ENCODE data around the gene USF3. TPM values are rescaled to one million over a fixed set of nuclear protein-coding genes. Genes with fewer than 3 reads are reported as not detected.

USF3 gene
- total and polyA plus RNA-seq, 5 donors from 2014 or later = 3.1 to 32.8 (median 3.6) TPM

DNA sequence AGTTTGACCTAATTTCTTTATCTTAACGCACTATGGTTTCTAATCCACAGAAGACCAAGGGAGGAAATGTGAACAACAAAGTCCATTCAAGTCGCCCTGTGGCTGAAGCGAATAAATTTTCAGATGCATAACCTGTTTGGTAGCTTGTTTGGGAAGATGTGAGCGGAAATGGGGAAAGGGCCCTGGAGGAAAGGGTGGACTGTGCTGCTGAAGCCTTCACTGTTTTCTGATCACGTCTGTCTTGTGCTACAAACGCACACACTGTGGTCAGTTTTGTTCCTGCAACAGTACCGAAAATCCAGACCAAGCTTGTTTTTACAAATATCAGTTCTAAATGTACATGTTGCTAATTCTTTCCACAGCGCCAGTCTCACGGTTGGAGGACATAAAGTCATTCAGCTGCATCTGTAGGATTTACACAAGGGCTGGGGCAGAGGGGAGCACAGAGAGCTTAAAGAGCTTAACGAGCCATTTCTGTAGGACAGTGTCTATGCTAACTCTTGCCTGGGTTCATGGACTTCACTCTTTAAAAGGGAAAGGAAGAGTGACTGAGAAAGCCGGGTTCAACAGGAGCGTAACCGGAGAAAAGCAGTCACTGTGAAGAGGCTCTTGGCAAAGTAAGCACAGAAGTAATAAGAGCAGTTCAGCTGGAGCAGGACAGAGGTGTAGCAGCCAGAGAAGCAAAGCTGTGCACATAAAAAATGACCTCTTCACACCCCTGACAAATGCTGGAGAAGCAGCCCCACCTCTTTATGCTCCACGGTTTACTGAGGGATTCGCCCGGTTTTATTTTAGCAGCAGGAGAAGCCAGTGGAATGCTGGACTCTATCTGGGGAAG, 66.6 kb downstream of the USF3 start:
- Mint-ChIP-seq H3K4me1 (peaks cover 0 to 20% (median 6%) of the 10 kb centered on the region in 4 donors), H3K36me3 (peaks cover 44% of the 10 kb centered on the region), H3K9me3 (peaks cover 0 to 1% (median 0%) of the 10 kb centered on the region in 7 donors), H3K27ac (no peak overlapping the region), H3K4me3 (no peak overlapping the region), H3K27me3 (no peaks in the 10 kb centered on the region)
- DNase-seq = no peak
- peaks cover 49% of the 10 kb centered on the region for H3K36me3 ChIP-seq (ENCODE audit: control insufficient read depth, insufficient read depth, low read length)
- H3K4me3 ChIP-seq (ENCODE audit: low read depth, low read length) = no peak overlapping the region
- H3K27ac ChIP-seq (ENCODE audit: insufficient read depth, low read length, poor library complexity, severe bottlenecking) = no peak overlapping the region
- no peaks in the 10 kb centered on the region for H3K27me3 ChIP-seq (ENCODE audit: control insufficient read depth, insufficient read depth, low read length)
- H3K4me1 ChIP-seq (ENCODE audit: control insufficient read depth, insufficient read depth, low read length, poor library complexity, severe bottlenecking) = no peaks in the 10 kb centered on the region
- no peak for ATAC-seq (ENCODE audit: low read depth in 2 of 2)
- no peaks in the 10 kb centered on the region for H3K9me3 ChIP-seq (ENCODE audit: control insufficient read depth in 2 of 2, low read length in 2 of 2)

DNA sequence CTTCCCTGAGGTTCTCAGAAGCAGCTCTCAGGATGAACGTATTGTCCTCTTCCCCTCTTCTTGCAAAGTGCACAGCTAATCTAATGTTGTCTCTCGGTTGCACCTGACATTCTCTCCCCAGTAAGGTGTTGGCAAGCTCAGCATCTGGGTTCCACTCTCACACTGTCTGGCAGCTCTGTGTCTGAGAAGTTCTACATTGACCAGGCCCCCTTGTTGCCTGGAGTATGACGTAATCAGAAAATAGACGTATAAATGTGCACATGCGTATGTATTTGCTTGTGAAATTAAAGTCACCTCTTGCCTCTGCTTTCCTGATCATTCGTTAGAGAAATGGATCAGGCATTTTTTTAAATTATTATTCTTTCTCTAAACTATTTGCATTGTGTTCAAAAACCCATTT, 67.7 kb downstream of the USF3 start:
- ATAC-seq (ENCODE audit: low read depth in 2 of 2) = no peak
- Histone ChIP-seq H3K4me1 (ENCODE audit: control insufficient read depth, insufficient read depth, low read length, poor library complexity, severe bottlenecking) (no peaks in the 10 kb centered on the region), H3K27me3 (ENCODE audit: control insufficient read depth, insufficient read depth, low read length) (no peaks in the 10 kb centered on the region), H3K4me3 (ENCODE audit: low read depth, low read length) (no peak overlapping the region), H3K9me3 (ENCODE audit: control insufficient read depth in 2 of 2, low read length in 2 of 2) (no peaks in the 10 kb centered on the region), H3K36me3 (ENCODE audit: control insufficient read depth, insufficient read depth, low read length) (peaks cover 58% of the 10 kb centered on the region), H3K27ac (ENCODE audit: insufficient read depth, low read length, poor library complexity, severe bottlenecking) (no peak overlapping the region)
- H3K27ac Mint-ChIP-seq = no peak overlapping the region
- H3K4me3 Mint-ChIP-seq = no peak overlapping the region
- peaks cover 53% of the 10 kb centered on the region for H3K36me3 Mint-ChIP-seq
- peaks cover 0 to 20% (median 6%) of the 10 kb centered on the region in 4 donors for H3K4me1 Mint-ChIP-seq
- no peaks in the 10 kb centered on the region for H3K27me3 Mint-ChIP-seq
- DNase-seq = no peak
- H3K9me3 Mint-ChIP-seq = peaks cover 0 to 1% (median 0%) of the 10 kb centered on the region in 7 donors

DNA sequence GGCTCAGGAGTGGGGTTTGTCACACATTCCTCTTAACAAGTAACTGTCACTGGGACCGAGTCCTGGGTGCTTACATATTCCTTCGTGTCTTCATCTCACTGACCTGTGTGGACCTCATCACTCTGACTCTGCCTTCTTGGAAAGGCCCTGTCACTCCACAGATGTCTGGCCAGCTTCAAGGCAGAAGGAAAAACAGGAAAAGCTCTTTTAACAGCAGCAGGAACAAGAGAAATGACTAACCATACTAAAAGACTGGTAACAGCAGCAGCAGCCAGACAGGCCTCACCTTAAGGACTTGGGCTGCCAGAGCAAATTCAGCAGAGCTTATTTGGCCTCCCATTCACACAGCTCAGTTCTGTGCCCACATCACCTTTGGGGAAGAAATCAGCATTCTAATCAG, 68.1 kb downstream of the USF3 start:
- no peak for ATAC-seq (ENCODE audit: low read depth in 2 of 2)

GRCh38 chr3:113626503-113627371, 69.7 kb downstream of the USF3 start:
- H3K4me3 ChIP-seq (ENCODE audit: low read depth, low read length) = no peak overlapping the region

More for the DNA sequence above, 68.1 kb downstream of the USF3 start:
- Mint-ChIP-seq H3K27ac (peak overlapping the region in 2 of 3 donors; percentile 29), H3K4me3 (no peak overlapping the region), H3K9me3 (no peaks in the 10 kb centered on the region), H3K27me3 (no peaks in the 10 kb centered on the region), H3K4me1 (peaks cover 0 to 20% (median 6%) of the 10 kb centered on the region in 4 donors), H3K36me3 (peaks cover 56% of the 10 kb centered on the region)
- Histone ChIP-seq H3K4me1 (ENCODE audit: control insufficient read depth, insufficient read depth, low read length, poor library complexity, severe bottlenecking) (no peaks in the 10 kb centered on the region), H3K27ac (ENCODE audit: insufficient read depth, low read length, poor library complexity, severe bottlenecking) (no peak overlapping the region), H3K27me3 (ENCODE audit: control insufficient read depth, insufficient read depth, low read length) (no peaks in the 10 kb centered on the region), H3K4me3 (ENCODE audit: low read depth, low read length) (no peak overlapping the region), H3K36me3 (ENCODE audit: control insufficient read depth, insufficient read depth, low read length) (peaks cover 62% of the 10 kb centered on the region), H3K9me3 (ENCODE audit: control insufficient read depth in 2 of 2, low read length in 2 of 2) (no peaks in the 10 kb centered on the region)
- no peak for DNase-seq

GRCh38 chr3:113625834-113626233, 70.6 kb downstream of the USF3 start:
- ATAC-seq (ENCODE audit: low read depth in 2 of 2) (no peak), DNase-seq (no peak)
- Histone ChIP-seq H3K27ac (ENCODE audit: insufficient read depth, low read length, poor library complexity, severe bottlenecking) (no peak overlapping the region), H3K36me3 (ENCODE audit: control insufficient read depth, insufficient read depth, low read length) (peaks cover 81% of the 10 kb centered on the region), H3K4me1 (ENCODE audit: control insufficient read depth, insufficient read depth, low read length, poor library complexity, severe bottlenecking) (no peaks in the 10 kb centered on the region), H3K4me3 (ENCODE audit: low read depth, low read length) (no peak overlapping the region), H3K9me3 (ENCODE audit: control insufficient read depth in 2 of 2, low read length in 2 of 2) (no peaks in the 10 kb centered on the region), H3K27me3 (ENCODE audit: control insufficient read depth, insufficient read depth, low read length) (no peaks in the 10 kb centered on the region)
- Mint-ChIP-seq H3K27ac (peak overlapping the region in 1 of 3 donors; percentile 63), H3K36me3 (peaks cover 60% of the 10 kb centered on the region), H3K4me1 (peaks cover 0 to 20% (median 6%) of the 10 kb centered on the region in 4 donors), H3K27me3 (no peaks in the 10 kb centered on the region), H3K9me3 (no peaks in the 10 kb centered on the region), H3K4me3 (no peak overlapping the region)

More at GRCh38 chr3:113626503-113627371, 69.7 kb downstream of the USF3 start:
- H3K36me3 ChIP-seq (ENCODE audit: control insufficient read depth, insufficient read depth, low read length) = peaks cover 72% of the 10 kb centered on the region
- Mint-ChIP-seq H3K9me3 (no peaks in the 10 kb centered on the region), H3K36me3 (peaks cover 56% of the 10 kb centered on the region), H3K4me3 (no peak overlapping the region), H3K27ac (peak overlapping the region; percentile 61 to 71 (median 63)), H3K4me1 (peaks cover 0 to 20% (median 6%) of the 10 kb centered on the region in 4 donors), H3K27me3 (no peaks in the 10 kb centered on the region)
- no peaks in the 10 kb centered on the region for H3K9me3 ChIP-seq (ENCODE audit: control insufficient read depth in 2 of 2, low read length in 2 of 2)
- DNase-seq (peak in 1 of 3 donors; percentile 18), ATAC-seq (ENCODE audit: low read depth in 2 of 2) (peak in 1 of 2 donors; percentile 61)
- no peak overlapping the region for H3K27ac ChIP-seq (ENCODE audit: insufficient read depth, low read length, poor library complexity, severe bottlenecking)
- H3K4me1 ChIP-seq (ENCODE audit: control insufficient read depth, insufficient read depth, low read length, poor library complexity, severe bottlenecking) = no peaks in the 10 kb centered on the region
- H3K27me3 ChIP-seq (ENCODE audit: control insufficient read depth, insufficient read depth, low read length) = no peaks in the 10 kb centered on the region

DNA sequence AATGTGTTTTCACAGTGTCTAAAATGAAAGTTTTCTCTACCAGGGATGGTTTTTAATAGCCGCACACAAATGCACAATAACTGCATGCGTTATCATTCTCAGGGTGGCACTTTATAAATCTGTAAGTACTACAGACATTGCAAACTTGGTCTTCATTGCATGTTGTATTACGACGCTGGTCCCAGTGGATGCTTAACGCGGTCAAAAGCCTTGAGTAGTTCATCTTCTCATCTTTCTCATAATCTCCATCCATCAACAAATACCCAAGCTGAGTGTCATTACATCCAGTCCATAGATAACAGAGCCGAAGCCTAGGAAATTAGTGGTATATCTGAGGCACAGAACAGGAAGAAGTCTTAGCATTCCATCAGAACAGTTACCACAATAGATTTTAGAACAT, 72.6 kb downstream of the USF3 start:
- Histone ChIP-seq H3K27ac (ENCODE audit: insufficient read depth, low read length, poor library complexity, severe bottlenecking) (no peak overlapping the region), H3K4me1 (ENCODE audit: control insufficient read depth, insufficient read depth, low read length, poor library complexity, severe bottlenecking) (no peaks in the 10 kb centered on the region), H3K9me3 (ENCODE audit: control insufficient read depth in 2 of 2, low read length in 2 of 2) (no peaks in the 10 kb centered on the region), H3K36me3 (ENCODE audit: control insufficient read depth, insufficient read depth, low read length) (peaks cover 83% of the 10 kb centered on the region), H3K4me3 (ENCODE audit: low read depth, low read length) (no peak overlapping the region), H3K27me3 (ENCODE audit: control insufficient read depth, insufficient read depth, low read length) (no peaks in the 10 kb centered on the region)
- Mint-ChIP-seq H3K27ac (no peak overlapping the region), H3K4me3 (no peak overlapping the region), H3K9me3 (no peaks in the 10 kb centered on the region), H3K4me1 (peaks cover 0 to 20% (median 2%) of the 10 kb centered on the region in 4 donors), H3K27me3 (no peaks in the 10 kb centered on the region), H3K36me3 (peaks cover 60% of the 10 kb centered on the region)
- ATAC-seq (ENCODE audit: low read depth in 2 of 2) (no peak), DNase-seq (no peak)

- Mint-ChIP-seq H3K4me3 (no peak overlapping the region), H3K9me3 (no peaks in the 10 kb centered on the region), H3K27me3 (no peaks in the 10 kb centered on the region), H3K4me1 (peaks cover 0 to 20% (median 2%) of the 10 kb centered on the region in 4 donors), H3K36me3 (peaks cover 57% of the 10 kb centered on the region), H3K27ac (no peak overlapping the region)
- Histone ChIP-seq H3K27ac (ENCODE audit: insufficient read depth, low read length, poor library complexity, severe bottlenecking) (no peak overlapping the region), H3K27me3 (ENCODE audit: control insufficient read depth, insufficient read depth, low read length) (no peaks in the 10 kb centered on the region), H3K9me3 (ENCODE audit: control insufficient read depth in 2 of 2, low read length in 2 of 2) (no peaks in the 10 kb centered on the region), H3K36me3 (ENCODE audit: control insufficient read depth, insufficient read depth, low read length) (peaks cover 80% of the 10 kb centered on the region), H3K4me3 (ENCODE audit: low read depth, low read length) (no peak overlapping the region), H3K4me1 (ENCODE audit: control insufficient read depth, insufficient read depth, low read length, poor library complexity, severe bottlenecking) (no peaks in the 10 kb centered on the region)
- DNase-seq (no peak), ATAC-seq (ENCODE audit: low read depth in 2 of 2) (no peak)
These were observed 73.1 kb downstream of the USF3 start for GRCh38 chr3:113623324-113623723.
